ENCODE data around the gene NLK.

GRCh38 chr17:28086519-28086918, 44.0 kb downstream of the NLK start:
- TF ChIP-seq CTCF (IDR thresholded peaks at IDR 0.05) = no peak
- no peak for TF ChIP-seq POLR2A (IDR thresholded peaks at IDR 0.05)

All from body of pancreas (tissue), 4 donors.